HG02763 (cell line): ENCODE measurements around the gene CACUL1.
"Not testable (repeated sequence)": the region's sequence is repeated elsewhere in the genome, so short reads cannot be mapped to it uniquely, and the experiment has no call there.

Source experiments
- ATAC-seq: cut with Tn5 transposase; IDR thresholded peaks from one replicate; pipeline ENCODE4 v1.9.1; 2021; ENCODE audit warnings: mild to moderate bottlenecking, moderate library complexity; ENCODE audit not compliant: unreplicated experiment

CACUL1 gene

DNA sequence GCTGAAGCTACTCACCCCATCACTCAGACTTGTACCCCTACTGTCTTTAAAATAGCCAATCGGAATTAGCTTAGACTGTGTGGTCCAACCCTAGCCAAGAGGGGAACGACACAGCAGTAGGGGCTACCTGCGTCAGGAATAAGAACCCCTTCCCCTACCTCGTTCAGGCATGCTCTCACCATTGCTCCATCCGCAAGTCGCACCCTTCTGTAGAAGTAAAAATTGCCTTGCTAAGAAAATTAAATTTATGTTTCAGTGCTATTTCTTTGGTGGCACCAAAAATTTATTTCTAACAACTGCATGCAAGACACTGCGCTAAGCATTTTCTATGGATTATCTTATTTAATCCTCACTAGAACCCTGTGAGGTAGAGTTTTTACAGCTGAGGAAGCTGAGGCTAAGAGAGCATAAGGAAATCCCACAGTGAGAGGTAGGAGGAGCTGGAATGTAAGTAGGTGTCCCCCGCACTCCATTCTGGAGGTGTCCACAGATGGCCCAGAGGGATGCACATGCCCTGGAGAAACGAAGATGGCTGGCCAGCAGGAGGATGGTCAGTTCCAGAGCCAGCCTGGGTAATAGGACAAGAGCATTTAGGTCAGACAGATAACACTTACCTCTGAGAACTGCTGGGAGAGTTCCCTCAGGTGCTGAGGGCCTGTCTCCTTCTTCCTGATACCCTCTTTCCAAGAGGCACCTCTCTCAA lies 15.3 kb upstream of the CACUL1 start:
- no peak for ATAC-seq

DNA sequence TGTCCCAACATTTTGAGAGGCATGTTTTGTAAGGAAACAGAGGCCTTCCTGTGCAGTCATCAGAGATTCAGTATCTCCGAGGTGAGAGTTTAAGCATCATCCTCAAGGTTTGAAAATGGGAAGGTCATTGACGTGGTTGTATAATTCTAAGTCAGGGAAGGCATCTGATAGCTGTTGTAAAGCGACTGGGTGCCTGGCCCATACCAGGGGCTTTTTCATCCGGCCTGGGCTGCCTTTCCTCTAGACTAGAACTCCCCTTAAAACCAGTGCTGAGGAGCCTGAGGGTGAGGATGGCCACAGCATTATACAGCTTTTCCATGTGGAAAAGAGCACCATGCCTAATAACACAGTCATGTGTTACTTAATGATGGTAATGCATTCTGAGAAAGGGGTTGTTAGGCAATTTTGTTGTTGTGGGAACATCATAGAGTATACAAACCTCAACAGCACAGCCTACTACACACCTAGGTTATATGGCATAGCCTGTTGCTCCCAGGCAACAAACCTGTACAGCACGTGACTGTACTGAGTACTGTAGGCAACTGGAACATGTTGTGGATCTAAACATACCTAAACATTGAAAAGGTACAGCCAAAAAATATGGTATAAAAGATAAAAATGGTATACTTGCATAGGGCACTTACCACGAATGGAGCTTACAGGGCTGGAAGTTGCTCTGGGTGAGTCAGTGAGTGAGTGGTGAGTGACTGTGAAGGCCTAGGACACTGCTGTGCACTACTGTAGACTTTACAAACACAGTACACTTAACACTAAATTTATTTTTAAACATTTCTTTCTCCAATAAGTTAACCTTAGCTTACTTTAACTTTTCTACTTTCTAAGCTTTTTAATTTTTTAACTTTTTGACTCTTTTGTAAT lies 13.5 kb upstream of the CACUL1 start:
- no peak for ATAC-seq

DNA sequence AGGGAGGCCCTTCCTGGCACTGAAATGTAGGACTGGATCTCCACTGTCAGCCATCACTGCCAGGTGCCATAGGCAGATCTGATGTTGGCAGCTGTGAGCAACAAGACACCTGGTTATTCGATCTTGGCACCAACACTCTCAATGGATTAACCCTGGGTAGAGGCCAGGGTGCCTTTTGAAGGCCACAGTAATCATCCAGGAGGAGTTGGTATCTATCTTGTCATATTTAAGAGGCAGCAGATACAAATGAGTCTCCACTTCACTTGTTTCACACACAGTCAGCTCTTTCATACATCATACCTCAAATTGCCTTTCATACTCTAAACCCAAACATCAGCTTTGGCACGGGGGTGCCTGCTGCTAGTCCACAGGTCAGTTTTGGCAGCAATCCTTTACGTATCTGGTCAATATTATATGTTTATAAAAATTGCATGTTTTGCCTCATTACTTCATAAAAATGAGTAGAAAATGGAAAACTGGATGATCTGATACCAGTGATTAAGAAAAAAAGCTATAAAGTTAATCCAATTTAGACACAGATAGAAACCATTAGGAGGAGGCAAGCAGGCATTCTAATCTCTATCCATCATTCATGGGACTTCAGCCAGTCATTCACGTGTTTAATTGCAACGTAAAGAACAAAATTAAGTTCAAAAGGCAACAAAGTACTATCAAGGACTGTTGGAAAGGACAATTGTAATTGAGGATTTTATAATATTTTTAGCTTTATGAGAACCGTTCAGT lies 12.7 kb upstream of the CACUL1 start:
- ATAC-seq, result no peak

DNA sequence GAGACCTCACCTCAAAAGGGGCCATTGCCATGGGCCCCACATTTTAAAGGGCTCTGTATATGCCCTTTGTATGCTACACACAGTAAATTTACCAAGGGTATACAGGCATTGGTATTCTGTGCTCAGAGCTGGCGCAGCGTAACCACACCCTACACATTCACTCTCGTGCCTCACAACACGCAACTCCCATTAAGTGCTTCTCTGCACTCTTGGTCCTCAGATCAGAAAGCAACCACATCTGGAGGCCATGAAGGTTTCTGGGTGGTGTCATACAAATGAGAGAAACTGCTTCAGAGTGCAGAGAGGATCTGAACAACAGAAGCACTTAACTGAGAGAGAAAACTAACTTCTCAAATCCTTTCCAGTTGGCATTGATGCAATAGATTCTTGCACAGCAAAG lies 9.4 kb upstream of the CACUL1 start:
- ATAC-seq, result no peak

DNA sequence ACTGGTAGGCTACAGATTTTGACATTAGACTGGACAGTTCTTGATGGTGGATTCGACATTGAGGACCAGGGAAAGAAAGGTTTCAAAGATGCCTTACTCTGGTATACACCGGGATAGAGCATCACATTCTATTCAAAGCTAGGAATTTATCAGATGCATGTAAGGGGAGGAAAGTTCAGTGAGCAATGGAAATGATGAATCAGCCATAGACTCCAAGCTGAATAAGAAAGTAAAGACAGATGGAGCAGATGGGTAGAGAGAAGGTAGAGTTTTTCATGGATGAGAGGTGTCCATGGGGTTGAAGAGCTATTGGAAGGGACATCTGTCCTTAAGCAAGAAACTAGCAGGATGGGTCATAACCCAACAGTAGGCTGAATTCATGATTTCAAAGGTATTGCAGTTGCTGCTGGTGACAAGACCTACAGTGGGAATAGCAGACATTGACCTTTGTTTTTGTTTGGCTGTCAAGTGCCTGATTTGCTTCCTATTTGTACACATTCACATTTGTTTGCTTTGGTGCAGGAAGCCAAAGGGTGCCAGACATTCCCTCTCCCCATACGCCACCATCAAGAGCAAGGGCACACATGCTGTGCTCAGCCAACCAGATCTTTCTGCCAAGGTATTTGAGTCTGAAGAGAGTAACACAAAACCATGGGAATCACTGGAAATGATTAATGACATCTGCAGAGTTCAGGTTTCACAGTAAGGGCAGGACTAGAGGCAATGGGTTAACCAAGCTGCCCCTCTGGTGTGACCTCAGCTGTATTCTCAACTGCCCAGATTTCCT lies 8.6 kb upstream of the CACUL1 start:
- no peak for ATAC-seq

DNA sequence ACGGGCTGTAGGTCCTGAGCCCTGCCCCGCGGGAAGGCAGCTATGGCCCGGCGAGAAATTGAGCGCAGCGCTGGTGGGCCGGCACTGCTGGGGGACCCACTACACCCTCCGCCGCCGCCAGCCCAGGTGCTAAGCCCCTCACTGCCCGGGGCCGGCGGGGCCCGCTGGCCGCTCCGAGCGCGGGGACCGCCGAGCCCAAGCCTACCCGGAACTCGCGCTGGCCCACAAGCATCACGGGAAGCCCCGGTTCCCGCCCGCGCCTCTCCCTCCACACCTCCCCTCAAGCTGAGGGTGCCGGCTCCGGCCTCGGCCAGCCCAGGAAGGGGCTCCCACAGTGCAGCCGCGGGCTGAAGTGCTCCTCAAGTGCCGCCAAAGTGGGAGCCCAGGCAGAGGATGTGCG lies 5.5 kb upstream of the CACUL1 start:
- ATAC-seq, result no peak

DNA sequence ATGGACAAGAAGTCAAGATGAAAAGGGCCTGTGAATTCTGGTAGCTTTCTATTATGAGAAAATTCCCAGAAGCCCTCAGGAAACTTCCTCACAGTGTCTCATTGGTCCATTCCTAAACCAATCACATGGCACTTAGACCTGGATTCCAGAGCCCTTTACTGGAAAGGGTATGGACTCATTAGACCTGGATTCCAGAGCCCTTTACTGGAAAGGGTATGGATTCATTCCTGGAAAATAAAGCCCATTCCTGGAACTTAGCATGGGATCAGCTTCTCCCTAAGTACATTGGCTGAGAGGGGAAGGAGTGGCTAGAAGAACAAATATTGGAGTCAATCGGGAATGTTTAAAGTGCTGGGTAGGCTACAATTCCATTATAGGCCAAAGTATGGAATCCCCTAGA lies 3.7 kb upstream of the CACUL1 start:
- no peak for ATAC-seq

DNA sequence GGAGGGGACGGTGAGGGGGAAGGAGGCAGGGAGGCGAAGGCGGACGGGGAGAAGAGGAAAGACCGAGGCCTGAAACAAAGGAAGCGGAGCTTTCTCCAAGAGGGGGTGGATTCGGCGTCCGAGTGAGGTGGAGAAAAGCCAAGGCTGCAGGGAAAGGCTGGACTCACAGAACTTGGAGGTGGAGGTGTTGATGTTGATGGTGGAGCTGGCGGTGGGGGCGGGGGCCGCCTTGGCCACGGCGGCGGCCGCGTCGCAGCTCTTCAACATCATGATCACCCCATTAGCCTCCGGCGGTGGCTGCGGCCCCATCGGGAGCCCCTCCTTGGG lies 578 bp downstream of the CACUL1 start:
- ATAC-seq, result no peak

DNA sequence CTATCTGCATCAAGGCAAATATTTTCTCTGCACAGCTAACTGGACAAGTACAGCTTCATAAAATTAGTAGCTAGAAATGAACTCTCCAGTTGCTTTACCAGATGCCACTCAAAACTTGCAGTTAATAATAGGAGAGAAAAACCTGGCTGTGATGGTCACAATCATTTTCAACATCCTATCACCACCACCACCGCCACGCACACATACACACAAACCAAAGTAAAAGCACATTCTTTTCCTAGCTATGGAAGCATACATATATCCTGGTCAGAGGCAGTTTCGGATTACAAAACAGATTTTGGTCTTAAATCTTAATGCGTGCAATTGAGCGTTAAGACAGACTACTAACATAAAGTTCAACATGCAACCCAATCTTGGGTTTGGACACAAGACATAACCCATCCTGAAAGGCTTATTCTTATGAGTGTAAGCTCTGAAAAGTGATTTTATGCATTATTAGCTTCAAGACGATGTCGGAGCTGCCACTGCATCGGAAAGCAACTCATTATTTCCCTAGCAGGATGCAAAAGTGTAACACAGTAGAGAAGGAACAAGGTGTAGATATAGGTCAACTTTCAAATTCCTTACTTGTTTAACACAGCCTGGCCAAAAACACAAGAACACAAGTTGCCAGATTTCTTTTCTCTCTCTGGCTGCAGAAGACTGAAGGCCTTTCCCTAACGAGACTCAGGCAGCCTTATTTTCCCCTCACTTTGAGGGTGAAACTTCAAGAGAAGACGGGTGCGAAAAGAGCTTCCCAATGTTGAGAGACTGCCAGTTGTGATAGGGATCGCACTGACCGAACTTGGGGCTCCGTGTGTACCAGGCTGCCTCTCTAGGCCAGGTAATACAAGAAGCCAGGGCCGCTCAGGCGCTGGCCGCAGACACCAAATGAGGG lies 1.2 kb downstream of the CACUL1 start:
- ATAC-seq, result peak; percentile 14

DNA sequence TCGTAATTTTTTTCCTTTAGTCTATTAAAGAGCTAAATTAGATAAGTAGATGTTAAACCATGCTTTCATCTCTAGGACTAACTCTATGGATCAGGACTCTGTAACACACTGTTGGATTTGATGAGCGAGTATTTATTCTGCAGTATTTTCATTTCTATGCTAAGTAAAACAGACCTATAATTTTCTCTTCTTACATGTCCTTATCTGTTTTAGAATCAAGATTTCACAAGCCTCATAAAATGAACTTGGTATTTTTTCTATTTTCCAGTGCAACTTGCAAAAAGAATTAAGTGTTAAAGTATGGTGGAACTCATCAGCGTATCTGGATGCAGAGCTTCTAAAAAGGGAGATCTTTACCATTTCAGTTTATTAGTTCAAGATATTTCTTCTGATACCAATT lies 2.4 kb downstream of the CACUL1 start:
- ATAC-seq, result no peak

DNA sequence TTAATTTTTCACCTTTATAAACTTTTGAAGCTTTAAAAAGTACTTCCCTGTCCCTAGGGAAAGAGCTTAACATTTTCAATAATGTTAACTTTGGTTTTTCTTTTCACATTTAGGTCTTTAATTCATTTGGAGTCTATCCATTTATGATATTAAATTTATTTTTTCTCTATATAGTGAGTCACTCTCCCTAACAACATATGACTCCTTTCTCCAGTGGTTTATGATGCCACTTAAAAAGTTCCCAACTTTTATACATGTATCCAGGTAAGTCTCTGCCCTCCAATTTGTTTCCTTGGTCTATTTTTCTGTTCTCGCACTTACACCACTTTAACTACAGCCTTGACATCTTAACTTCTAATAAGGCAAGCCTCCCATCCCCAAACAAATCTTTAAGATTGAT lies 3.5 kb downstream of the CACUL1 start:
- ATAC-seq, result no peak

DNA sequence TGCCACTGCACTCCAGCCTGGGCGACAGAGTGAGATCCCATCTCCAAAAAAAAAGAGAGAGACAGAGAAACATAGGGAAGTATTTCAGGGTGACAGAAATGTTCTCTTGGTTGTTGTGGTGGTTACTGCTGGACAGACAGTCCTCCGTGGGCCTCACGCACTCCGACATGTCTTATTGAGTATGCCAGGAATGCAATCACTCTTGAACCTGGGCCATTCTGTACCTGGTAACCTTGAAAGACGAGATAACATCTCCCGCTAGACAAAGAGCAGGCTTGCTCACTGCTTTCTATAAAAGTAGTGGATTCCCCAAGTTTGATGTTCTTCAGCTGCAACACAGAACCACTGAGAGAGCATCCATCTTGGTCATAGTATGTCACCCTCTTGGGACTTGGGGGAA lies 6.7 kb downstream of the CACUL1 start:
- ATAC-seq, result no peak

DNA sequence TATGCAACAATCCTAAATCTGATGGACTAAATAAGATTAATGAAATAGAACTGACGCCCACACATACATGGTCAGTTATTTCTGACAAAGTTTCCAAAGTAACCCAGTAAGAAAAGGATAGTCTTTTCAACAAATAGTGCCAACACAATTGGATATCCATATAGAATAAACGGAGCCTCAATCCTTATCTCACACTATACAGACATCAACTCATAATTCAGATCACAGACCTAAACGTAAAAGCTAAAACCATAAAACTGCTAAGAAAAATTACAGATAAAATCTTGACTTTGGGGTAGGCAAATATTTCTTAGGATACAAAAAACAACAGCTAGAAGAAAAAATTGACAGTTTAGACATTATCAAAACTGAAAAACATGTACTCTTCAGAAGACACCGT lies 8.5 kb downstream of the CACUL1 start:
- no peak for ATAC-seq

DNA sequence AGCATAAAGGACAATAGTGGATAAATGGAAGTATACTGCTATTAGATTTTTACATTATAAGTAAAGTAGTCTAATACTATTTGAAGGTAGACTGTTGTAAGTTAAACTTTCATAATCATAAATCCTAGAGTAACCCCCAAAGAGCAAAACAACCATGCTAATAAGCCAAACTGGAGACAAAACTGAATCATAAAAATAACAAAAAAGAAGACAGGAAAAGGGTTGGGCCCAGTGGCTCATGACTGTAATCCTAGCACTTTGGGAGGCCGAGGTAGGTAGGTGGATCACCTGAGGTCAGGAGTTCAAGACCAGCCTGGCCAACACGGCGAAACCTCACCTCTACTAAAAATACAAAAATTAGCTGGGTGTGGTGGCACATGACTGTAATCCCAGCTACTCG lies 9.7 kb downstream of the CACUL1 start:
- no peak for ATAC-seq

DNA sequence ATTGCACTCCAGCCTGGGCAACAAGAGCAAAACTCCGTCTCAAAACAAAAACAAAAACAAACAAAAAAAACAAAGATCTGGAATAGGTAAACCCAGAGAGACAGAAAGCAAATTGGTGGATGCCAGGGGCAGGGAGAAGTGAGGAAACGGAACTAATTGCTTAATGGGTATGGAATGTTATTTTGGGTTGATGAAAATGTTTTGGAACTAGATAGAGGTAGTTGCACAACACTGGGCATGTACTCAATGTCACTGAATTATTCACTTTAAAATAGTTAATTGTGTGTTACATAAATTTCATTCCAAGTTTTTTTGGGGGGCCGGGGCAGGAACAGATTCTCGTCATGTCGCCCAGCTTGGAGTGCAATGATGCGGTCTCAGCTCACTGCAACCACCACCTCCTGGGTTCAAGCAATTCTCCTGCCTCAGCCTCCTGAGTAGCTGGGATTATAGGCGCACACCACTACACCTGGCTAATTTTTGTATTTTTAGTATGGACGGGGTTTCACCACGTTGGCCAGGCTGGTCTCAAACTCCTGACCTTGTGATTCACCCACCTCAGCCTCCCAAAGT lies 10.3 kb downstream of the CACUL1 start:
- ATAC-seq, result not testable (repeated sequence)

DNA sequence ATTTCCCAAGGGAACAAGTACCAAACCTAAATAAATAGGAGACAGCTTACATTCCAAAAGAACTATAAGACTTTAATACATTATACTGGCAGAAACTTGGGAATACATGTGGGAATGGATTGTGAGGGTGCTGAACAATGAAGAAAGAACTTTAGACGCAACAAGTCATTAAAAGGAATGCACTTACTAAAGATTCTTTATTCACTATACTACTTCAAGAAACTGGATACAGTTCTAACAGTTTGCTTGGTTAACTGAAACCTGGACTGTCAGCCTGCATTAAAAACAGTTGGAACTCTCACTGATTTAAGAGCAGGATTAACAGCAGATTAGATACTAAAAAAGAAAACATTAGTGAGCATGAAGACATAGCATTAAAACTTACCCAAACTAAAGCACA lies 12.0 kb downstream of the CACUL1 start:
- no peak for ATAC-seq

DNA sequence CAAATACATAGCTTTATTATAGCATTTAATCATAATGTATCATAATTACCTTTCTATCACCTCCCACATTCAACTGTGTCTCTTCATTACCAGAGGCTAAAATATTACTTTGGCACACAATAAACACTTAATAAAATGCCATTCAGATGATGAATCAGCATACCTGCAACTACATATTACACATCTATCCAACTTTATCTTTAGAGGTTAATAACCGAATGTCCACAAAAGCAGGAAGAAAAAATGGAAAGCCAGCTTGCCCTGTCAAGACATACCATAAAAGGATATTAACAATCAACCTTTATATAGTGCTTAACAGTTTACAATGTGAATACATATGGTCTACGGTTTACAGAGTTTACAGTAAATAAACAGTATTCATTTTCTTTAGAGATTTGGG lies 12.7 kb downstream of the CACUL1 start:
- no peak for ATAC-seq

DNA sequence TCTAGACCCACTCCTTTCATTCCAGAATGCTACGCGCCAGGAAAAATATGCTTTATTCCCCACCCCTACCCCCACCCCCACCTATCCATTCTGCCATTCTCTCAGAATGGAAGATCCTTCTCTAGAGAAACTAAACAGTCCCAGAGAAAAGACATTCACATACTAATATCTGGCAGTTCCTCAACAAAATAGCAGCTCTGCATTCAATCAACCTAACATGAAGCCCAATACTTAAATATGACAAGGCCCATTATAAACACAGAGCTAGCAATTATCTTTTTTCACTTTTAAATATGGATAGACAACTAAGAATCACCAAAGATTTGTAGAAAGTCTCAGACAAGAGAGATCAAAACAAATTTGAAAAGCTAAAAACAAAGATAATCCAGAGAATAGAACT lies 16.4 kb downstream of the CACUL1 start:
- no peak for ATAC-seq

DNA sequence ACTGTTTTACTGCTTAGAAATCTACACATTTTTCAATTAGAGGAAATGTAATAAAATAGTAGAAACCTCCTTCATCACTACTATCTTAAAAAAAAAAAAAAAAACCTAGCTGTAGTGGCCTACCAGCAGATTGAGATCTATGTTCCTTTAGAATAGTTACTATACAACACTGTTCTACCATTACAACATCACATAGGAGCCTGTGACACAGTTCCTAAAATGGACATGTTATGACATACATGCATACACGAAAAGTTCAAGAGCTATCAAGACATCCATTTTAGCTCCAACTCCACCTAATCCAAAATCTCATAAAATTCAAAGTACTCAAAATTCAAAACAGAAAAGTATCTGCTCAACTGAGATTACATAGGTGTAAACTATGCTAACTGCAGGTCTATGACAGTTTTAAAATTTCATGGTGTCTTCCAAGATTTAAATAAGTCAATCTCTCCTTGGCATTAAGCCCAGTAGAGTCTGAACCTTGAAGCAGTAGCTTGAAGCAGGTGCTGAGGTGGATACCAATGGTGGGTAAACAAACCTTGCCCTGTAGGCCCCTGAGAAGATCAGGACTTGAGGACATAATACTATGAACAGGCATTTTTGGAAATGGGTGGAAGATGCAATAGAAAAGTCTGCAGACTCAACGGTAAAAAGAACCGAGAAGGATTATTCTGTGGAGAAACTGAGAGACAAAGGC lies 17.0 kb downstream of the CACUL1 start:
- ATAC-seq, result no peak
